Bone marrow (tissue), 2 donors: ENCODE measurements around the gene DEPDC1.
A peak's percentile ranks its signal among the peaks of the same experiment; 100 is the strongest.
"Not testable (repeated sequence)": the region's sequence is repeated elsewhere in the genome, so short reads cannot be mapped to it uniquely, and the experiment has no call there.

ENCODE experiments used
- DNase-seq, 2 donors: peaks; one replicate each; lab custom pipeline; 2025; lab: John Stamatoyannopoulos, UW

The DEPDC1 gene, protein sequence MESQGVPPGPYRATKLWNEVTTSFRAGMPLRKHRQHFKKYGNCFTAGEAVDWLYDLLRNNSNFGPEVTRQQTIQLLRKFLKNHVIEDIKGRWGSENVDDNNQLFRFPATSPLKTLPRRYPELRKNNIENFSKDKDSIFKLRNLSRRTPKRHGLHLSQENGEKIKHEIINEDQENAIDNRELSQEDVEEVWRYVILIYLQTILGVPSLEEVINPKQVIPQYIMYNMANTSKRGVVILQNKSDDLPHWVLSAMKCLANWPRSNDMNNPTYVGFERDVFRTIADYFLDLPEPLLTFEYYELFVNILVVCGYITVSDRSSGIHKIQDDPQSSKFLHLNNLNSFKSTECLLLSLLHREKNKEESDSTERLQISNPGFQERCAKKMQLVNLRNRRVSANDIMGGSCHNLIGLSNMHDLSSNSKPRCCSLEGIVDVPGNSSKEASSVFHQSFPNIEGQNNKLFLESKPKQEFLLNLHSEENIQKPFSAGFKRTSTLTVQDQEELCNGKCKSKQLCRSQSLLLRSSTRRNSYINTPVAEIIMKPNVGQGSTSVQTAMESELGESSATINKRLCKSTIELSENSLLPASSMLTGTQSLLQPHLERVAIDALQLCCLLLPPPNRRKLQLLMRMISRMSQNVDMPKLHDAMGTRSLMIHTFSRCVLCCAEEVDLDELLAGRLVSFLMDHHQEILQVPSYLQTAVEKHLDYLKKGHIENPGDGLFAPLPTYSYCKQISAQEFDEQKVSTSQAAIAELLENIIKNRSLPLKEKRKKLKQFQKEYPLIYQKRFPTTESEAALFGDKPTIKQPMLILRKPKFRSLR

DNA sequence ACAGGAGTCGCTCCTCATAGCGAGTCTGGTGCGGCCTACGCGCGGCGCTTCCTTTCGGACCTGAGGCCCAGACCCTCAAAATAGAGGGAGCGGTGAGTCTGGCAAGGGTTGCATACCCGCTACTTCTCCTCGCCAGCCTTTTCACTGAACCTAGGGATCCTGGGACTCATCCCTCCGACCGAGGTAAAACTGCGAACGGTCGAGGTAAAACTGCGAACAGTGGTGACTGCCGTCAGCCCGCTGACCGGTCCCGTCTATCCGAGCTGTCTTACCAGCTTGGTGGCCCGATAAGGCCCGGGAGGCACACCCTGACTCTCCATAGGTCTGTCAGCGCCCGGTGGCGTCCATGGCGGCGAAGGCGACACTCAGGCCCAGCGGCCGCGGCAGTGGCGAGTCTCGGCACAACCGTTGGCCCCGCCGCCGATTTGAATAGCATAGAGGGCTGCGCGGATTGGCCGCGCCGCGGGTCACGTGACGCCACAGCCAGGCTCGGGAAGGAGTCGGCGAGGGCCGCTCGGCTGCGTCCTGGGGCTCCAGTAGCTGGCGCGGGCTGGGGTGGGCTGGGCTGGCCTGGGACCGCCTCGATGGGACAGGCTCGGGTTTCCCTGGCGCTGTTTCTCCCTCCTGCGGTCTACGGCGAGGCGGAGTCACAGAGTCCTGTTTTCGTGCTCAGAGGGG lies at the start of gene DEPDC1:
DEPDC1 (minus strand) TSS at position 403 of the 678 bp plus-strand sequence; CDS start at position 320, 83 bp downstream.
- DNase-seq = peak; percentile 71 to 86

DNA sequence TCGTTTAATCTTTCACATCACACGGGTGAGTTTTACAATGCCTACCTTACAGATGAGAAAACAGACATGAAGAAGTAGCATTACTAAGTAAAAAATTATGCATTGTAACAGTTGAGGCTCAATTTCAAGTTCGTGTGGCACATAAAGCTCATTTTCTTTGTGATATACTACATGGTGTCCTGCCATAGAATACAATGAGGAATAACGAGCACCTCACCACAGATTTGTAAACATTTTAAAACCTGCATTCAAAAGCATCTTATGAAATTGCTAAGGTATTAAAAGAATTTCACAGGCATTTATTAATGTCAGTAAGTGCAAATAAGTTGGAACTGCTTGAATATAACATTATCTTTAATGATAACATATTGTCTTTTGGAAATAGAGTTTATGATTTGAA lies 47.8 kb upstream of the DEPDC1 start:
- DNase-seq = no peak

DNA sequence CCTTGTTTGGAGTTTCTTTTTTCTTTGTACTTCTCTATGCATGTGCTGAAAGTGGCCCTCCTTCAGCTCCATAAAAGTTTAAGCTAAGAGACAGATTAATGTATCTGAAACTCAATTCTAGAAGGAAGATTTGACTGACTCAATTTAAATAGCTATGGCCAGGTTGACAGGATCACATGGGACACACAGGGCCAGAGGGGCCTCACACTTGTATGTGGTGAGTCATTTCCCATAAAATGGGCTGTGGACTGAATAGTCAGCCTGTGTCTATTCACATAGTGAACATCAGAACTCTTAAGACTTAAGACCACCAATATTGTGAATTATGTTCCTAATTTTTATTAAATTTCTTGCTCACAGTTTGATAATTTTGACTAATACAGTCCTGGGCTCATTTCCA lies 45.7 kb upstream of the DEPDC1 start:
- no peak for DNase-seq

DNA sequence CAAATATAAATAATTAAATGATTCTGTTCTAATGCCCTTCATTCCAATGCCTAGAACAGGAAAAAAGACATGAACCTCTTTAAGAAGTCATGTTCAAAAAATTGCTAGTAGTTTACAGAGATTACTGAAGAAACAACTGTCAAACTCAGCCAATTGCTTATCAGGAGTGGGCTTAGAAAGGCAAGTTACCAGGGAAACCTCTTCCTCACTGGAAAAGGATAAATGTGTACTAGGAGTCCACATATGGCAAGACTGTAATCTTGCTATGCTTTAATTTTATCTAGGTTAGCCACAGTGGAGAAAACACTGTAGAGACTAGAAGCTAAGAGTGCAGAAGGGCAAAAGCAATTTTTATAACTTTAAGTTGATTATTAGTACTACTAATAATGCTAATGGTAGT lies 42.1 kb upstream of the DEPDC1 start:
- no peak for DNase-seq

DNA sequence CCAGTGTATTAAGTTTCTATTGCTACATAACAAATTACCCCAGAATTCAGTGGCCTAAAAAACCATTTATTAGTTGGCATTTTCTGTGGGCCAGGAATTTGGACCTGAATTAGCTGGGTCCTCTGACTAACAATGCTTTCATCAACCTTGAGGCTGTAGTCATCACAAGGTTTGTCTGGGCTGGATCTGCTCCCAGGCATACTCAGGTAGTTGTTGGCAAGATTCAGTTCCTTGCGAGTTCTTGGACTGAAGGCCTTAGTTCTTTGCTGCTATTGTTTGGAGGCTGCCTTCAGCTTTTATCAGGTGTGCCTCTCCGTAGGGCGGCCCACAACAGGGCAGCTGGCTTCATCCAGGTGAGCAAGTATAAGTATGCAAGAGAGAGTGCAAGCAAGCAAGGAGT lies 31.4 kb upstream of the DEPDC1 start:
- DNase-seq = no peak

DNA sequence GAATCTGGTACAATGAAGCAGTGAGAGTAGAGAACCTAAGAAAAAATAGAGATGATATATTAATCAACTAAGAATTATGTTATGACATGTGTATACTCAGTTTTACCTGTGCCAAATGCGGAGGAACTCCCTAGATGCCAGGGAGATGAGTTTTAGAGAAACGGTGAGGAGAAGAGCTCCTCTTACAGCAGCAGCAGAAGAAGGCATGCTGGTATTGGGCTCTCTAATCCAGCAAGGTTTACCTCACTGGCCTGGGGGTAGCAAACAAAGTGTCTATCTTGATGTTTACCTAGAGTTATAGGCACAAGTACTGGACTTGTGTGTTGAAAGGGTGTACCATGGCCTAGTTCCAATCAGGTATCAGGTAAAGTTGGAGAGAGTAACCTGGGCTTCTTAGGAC lies 28.9 kb upstream of the DEPDC1 start:
- DNase-seq = no peak

DNA sequence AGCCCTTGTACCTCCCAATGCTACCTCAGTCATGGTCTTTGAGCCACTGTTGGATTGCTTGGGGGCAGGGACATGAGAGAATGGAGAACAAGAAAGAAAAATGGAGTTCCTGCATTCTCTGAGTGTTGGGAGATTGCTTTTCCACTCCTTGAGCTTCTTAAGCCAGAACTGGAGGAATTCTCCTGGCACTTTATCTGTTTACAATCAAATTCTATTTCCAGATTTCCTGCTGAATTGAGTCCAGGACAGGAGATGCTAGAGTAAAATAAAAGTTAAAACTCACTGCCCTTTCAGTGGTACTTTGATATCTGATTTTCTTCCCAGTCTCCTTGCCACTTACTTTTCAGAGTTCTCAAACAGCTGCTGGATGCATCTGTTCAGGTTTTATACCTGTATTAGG lies 24.4 kb upstream of the DEPDC1 start:
- DNase-seq = no peak

DNA sequence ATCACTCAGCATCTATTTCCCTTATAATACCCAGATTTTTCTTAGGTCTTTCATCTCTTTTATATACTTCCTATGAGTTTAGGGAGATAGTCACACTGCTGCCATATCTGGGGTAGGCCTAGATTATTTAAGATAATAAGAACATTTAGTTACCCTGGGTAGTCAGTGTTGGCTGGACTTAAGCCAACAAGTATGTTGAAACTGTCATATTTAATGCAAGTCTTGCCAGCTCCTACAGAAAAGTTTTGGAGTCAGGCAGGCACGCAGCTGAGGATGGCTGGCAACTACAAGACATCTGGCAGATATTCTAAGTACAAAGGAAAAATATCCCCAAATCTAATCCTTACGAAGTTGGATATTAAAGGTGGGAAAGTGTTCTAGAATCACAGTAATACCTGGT lies 19.2 kb upstream of the DEPDC1 start:
- DNase-seq = no peak

DNA sequence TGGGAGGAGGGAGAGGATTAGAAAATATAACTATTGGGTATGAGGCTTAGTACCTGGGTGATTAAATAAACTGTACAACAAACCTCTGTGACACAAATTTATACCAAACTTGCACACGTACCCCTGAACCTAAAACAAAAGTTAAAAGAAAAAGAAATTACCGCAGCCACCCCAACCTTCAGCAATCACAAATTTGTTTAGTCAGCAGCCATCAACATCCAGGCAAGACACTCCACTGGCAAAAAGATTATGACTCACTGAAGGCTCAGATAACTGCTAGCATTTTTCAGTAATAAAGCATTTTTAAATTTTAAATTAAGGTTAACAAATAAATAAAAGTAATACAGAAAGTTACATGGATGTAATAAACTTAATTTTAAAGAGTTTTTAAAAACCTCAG lies 14.4 kb upstream of the DEPDC1 start:
- no peak for DNase-seq

DNA sequence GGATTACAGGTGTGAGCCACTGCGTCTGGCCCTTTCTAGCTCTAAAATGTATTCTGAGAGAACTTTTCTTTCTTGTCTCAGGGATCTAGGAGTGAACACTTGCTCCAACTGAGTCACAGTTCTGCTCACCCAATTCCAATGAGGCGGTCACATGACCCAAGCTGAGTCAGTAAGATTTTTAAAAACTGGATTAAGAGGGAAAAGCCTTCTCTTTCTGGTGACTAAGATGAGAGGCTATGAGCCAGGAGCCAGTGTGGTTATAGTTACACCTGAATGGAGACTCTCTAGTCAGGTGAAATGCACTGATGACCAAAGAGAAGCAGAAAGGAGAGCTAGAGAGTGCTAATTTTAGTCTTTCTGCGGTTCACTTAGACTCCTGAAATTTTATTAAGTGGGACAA lies 9.5 kb upstream of the DEPDC1 start:
- DNase-seq = no peak

DNA sequence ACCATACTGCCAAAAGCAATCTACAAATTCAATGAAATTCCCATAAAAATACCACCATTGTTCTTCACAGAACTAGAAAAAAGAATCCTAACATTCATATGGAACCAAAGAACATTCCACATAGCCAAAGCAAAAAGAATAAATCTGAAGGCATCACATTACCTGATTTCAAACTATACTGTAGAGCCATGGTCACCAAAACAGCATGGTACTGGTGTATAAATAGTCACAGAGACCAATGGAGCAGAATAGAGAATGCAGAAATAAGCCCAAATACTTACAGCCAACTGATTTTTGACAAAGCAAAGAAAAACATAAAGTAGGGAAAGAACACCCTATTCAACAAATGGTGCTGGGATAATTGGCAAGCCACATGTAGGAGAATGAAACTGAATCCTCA lies 6.2 kb upstream of the DEPDC1 start:
- DNase-seq = no peak

DNA sequence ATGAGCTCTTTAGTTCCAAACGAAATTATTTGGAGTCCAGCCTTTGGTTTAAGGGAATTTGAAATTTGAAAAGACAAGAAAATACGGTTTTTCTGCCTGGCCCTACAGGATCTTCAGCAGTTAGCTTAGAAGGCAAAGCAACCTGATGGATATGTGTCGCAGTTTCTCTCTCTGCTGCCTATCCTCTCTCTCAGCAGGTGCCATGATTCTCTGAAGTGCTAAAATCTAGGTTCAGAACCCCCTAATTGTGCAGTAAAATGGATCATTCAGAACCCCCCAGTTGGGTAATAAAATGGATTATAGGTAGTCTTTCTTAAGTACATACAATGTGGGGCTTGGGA lies 446 bp upstream of the DEPDC1 start:
- no peak for DNase-seq

DNA sequence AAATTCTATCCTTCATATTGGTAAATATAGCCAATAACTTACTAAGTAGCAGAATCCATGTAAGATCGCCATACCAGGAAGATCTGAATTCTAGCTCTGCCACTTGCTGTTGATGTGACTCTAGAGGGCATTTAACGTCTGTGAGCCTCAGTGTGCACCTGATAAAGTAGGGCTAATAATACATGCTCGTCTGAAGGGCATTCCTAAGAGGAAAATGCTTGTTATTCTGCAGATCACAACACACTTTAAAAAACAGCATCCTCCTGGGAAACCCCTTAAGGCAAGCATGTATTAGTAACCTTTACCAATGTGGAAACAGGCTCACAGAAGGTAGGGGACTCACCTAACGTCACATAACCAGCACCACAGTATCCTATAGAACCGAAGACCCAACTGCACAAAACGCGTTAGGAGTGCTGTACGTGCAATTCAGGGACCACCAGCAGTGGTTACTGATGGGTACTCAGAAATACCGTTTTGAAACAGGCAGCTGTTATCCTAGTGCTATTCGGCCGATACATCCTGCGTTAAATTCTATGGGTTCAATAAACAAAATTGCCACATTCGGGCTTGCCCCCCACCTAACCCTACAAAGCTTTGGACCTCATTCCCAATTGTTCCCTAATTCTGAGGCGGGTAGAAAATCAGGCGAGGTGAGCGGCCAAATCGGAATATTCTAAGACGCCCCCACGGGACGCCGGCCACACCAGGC lies 758 bp downstream of the DEPDC1 start:
- DNase-seq = no peak

DNA sequence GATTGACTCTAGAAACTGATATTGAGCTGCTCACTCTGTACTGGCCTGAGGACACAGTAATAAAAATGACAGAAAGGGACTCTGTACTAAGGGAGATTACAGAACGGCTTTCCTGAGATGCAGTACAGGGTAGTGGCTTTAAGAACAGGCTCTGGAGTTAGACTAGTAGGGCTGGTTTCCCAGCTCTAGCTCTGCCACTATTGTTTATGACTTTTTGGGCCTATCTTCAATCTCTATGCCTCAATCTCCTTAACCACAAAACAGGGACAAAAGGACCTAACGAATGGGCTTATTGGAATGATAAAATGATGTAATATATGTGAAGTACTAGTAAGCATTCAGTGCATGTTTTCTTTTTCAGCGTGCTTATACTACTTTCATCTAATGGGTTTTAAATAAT lies 1.4 kb downstream of the DEPDC1 start:
- DNase-seq = no peak

DNA sequence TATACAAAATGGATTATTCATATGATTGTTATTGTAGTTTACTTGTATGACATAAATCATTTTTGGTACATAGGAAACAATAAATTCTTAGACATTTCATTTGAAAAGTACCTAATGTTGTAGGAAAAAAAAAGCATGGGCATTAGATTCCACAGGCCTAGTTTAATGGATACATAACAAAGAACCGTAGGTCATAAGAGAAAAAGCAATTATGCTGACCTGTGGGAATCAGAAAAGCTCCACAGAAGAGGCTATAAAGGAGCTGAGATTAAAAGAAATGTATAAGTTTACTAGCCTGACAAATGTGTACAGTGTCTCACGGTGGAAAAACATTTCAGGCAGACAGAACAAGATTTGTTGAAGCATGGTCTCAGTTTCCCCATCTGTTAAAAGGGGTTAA lies 3.7 kb downstream of the DEPDC1 start:
- DNase-seq = no peak

DNA sequence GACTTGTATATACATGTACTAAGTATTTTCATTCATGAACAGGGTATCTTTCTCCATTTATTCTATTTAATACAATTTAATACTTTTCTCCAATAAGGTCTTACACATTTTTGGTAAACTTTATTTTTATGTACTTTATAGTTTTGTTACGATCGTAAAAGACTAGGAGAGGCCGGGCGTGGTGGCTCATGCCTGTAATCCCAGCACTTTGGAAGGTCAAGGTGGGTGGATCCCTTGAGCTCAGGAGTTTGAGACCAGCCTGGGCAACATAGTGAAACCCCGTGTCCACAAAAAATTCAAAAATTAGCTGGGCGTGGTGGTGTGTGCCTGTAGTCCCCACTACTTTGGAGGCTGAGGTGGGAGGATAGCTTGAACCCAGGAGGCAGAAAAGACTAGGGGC lies 4.6 kb downstream of the DEPDC1 start:
- DNase-seq = not testable (repeated sequence)

DNA sequence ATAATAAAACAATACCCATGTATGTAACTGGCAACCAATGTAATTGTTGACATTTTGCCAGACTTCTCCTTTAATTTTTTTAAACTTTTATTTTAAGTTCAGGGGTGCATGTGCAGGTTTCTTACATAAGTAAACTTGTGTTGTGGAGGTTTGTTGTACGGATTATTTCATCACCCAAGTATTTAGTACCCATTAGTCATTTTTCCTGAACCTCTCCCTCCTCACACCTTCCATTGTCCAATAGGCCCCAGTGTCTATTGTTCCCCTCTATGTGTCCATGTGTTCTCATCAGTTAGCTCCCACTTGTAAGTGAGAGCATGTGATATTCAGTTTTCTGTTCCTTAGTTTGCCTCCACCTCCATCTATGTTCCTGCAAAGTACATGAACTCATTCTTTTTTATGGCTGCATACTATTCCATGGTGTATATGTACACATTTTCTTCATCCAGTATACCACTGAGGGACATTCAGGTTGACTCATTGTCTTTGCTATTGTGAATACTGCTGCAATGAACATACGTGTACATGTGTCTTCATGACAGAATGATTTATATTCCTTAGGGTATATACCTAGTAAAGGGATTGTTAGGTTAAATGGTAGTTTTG lies 6.7 kb downstream of the DEPDC1 start:
- no peak for DNase-seq

DNA sequence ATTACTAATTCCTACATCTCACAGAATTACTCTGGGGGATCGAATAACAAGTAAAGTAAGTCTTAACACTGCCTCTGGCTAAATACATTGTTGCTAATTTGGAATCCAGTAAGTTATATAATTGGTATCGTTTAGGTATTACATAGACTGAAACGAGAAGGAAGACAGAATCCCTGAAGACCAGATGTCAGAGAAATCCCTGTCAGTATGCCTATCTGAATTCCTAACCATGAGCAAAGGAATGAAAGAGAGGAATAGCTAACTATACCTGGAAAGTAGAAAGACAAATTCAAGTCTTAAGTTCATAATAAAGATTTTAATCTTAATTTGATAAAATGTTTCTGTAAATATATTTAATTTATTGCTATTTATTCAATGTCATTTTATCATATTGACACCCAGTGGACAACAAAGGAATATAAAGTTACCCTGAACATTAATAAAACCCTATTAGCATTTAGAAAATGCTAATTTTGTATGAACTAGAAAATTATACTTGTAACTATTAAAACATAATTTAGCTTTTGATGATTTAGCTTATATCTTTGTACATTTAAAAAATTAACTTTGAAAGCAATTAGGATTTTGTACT lies 11.4 kb downstream of the DEPDC1 start:
- no peak for DNase-seq

DNA sequence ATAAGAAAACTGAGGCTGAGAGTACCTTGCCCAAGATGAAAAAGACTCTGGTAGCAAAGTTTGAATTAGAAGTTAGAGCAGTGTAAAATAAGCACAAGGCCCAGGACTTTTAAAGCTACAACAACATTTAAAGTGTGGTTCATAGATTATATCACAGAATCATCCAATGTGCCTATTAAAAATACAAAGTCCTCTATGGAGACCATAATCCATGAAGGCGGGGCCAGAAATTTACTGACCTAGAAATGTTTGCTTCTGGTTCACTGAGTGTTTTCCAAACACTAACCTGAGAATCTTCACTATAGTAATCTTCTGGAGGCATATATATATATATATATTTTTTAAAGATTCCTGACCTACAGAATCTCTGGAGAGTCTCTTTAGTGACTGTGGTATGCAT lies 12.3 kb downstream of the DEPDC1 start:
- DNase-seq = no peak

DNA sequence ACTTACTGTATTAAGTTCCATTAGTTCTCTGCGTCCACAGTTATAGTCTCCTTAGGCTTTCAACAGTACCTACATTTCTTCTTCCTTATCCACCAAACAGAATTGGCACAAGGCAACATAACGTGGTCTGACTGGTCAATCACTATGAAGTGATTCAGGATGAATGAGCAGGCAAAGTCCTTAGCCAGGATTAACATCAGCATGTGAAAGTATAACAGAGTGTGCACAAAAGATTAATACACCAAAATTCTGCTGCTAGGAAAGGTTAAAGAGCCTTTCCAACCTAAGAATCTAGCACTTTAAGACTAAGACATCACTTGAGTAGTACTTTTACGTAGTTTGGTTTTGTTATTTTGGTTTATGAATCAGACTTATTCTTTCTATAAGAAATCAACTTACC lies 15.8 kb downstream of the DEPDC1 start:
- no peak for DNase-seq

DNA sequence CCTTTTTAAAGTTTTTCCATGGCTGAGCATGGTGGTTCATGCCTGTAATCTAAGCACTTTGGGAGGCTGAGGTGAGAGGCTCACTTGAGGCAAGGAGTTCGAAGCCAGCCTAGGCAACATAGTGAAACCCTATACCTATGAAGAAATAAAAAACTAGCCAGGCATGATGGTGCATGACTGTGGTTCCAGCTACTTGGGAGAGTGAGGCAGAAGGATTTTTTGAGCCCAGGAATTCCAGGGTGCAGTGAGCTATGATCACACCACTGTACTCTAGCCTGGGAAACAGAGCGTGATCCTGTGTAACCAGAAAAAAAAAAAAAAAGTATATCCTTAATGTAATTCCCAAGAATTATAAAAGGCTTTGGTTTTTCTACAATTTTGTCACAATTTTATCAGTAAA lies 17.4 kb downstream of the DEPDC1 start:
- DNase-seq = no peak

DNA sequence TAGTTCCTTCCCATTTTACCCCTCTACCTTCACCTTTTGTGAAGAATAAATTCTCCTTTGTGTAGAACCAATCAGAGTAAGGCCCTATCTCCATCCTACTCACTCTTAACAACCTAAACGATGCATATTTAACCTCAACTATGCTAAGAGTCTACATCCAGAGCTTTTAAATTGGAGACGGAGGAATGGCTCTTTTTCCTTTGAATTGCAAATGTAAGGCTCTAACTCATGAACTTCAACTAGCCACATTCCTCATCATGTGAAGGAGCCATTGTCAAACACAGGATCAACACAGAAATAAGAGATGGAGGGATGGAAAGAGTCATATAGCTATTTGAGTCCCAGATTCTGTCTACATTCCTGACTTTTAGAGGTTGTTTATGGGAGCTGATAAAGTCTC lies 18.2 kb downstream of the DEPDC1 start:
- DNase-seq = no peak
